HG03354 (cell line): ENCODE measurements around the gene PBX3.

ENCODE experiments used
- ATAC-seq: cut with Tn5 transposase; IDR thresholded peaks from one replicate; pipeline ENCODE4 v1.9.1; 2021; ENCODE audit warnings: mild to moderate bottlenecking; ENCODE audit not compliant: unreplicated experiment, poor library complexity, severe bottlenecking

The PBX3 gene

DNA sequence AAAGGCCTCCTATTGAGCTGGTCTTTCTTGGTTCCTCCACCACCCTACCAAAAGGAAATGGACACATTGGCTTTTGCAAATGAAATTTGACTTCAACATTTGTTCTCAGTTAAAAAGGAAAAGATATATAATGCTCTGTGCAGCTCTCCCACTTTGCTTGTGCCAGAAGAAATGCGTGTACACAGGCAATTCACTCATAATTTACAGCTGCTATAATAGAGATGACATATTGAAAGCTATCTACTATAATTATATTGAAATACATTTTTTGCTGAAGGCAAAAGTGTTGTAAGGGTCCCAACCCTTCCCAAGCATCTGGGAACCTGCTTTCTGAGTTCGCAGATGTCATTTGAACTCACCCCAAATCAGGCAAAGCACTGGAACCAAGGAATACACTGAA lies 173.2 kb downstream of the PBX3 start:
- ATAC-seq: no peak

DNA sequence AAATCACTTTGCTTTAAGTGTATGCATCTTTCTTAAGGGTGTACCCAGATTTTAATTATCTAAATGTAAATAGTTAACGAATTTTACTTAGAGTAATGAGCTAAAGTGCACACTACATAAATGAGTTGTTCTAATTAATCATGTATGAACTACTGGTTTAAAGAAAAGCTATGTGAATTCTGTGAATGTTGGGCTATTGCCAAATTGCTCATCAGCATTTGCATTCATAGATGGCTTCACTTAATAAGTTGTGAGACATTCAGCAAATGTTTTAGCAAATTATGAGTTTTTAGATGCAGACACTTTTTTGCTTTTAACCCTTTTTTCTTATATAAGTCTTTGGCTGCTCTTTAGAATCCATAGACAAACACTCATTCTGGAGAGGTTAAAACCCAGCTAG lies 175.7 kb downstream of the PBX3 start:
- ATAC-seq: no peak

DNA sequence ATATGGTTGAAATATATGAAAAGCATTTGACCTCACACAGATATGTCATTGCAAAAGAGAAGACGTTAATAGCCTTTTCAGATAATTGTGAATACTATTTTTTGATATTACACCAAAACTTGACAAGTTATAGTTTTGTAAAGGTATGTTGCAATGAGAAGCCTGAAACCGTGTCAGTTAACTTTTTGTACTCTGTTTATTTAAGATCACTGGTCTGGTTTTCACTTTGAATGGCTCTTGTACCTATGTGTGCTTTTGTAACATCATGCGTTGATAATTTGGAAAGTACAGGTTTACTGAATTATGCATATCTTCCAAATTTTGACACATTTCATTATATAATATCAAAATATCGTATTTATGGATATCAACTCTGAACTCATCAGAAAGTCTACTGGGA lies 177.2 kb downstream of the PBX3 start:
- ATAC-seq: no peak

DNA sequence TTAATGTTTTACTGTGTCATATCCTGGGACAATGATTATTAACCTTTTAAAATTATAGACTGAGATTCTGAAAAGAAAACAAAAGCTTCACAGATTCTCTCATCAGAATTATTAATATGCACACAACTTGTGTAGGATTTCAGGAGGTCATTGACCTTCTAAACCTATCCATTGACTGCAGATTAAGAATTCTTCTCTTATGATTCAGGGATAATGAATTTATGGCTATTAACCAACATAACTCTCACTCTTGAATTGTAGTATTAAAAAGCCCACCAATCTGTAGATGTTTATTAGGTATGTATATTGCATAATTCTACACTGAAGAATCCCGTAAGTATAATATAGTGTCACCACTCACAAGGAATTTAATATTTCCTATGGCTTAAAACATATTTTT lies 179.8 kb downstream of the PBX3 start:
- ATAC-seq: no peak

DNA sequence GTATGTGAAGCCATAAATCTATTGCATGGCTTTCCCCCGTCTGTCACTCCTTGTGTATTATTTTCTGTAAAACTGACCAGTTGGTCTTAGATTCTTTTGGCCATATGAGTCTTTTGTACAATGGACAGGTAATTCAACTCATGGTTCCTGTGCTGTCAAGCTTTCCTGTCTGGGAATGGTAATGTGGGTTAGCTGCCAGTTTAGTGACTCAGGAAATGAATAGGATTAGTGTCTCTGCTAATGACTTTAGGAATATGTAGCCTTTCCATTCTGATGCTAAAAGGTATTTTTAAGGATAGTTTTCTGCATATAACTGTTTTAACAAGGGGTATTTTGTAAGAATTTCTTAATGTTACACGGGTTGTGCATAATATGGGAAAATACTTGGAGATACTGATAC lies 182.7 kb downstream of the PBX3 start:
- ATAC-seq: no peak

DNA sequence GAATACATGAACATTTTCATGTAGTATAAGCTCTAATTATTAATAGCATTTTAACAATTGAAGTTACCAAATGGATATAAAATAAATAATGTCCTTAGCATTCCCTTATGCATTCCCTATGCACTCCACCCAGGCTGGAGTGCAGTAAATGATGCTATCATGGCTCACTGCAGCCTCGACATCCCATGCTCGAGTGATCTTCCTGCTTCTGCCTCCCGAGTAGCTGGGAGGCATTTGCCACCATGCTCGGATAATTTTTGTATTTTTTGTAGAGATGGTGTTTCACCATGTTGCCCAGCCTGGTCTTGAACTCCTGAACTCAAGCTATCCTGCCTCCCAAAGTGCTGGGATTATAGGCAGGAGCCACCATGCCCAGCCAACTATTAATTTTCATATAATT lies 184.0 kb downstream of the PBX3 start:
- ATAC-seq: no peak

DNA sequence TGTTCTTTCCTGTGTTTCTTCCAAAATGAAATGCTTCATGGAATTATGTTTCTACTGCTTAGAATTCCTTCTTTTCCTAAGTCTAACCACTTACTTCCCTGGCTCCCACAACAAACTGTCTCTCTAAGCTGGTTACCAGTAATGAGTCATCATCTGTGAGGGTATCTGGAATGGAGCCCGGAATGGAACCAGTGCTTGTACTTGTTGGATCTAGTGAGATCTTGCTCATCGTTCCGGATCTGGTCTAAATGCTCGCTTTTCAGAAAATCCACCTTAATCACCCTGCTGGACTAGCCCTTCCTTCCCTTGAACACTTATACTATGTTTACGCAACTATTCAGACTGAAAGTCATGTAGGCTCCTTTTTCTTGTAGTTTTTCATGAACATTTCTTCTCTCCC lies 184.8 kb downstream of the PBX3 start:
- no peak for ATAC-seq

DNA sequence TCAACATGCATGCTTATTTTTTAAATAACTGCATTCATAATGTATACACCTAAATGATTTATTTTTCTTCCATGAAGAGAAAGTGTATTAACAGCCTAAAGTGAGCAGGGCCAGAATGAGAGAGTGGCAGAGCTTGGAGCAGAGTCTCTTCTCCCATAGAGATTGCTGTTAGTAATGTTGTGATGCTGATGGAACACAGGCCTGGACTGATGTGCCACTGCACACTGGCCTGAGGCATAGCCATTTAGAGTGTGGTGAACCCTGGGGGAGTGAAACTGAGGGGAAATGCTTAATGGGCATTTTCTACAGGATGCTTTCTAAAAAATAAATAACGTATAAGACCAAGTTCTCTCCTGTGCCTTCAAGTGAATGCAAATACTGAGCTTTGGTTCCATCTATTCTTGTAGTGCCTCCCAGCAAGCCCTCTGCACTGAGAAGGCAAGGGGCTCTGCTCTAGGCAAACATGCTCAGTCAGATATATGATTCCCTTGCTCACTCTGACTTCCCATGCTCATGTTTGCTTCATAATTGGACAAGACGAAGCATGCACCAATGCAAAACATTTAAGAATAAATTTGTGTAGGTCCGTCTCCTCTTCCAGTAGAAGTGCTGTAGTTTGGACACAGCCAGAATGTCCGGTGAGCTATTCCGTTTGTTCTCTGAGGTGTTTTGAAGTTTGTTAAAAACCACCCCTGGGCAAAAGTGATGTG lies 185.7 kb downstream of the PBX3 start:
- no peak for ATAC-seq

DNA sequence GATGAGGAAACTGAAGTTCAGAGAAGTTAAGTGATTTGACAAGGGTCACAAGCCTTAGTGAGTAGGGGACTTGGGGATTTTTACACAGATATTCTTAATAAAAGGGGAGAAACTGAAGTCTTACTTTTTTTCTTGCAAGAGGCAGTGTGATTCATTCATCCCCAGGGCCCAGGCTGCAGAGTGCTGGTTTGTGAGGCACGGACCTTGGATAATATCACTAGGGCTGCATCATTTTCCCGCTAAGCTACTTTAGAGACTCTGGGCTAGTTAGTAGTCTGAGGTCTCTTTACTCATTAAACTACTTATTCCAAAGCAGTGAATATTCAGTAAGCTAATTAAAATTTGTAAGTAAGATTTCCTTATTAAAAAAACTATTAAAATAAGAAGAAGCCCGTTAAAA lies 195.0 kb downstream of the PBX3 start:
- ATAC-seq: no peak

DNA sequence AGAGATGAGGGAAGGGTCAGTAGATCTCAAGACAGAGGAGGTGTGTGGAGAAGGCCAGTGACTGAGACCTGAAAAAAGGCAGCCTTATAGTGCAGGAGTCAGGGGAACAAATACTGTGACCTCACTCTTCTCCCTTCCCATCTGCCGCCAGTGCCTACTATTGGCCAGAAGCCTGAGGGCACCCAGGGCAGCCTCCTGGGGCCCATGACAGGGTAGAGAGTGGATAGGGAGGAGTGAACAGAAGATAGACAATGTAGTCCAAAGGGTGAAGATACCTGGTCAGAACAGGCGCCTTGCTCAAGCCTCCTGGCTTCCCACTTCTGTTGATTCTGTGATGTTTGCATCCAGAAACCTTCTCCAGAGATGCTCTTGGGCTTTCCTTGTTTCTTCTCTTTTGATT lies 196.7 kb downstream of the PBX3 start:
- no peak for ATAC-seq

DNA sequence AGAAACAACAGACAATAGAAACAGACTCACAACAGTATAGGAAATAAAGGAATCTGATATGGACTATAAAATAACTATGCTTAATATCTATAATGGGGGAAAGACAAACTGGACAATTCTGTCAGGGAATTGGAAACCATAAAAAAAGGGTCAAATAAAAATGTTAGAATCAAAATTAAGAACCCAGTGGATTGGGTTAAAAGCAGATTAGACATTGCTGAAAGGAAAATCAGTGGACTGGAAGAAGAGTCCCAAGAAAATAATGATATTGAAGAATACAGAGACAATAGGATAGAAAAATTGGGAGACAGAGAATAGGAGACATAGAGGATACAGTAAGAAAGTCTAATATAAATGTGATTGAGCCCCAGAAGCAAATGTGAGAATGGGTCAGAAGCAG lies 199.2 kb downstream of the PBX3 start:
- no peak for ATAC-seq

DNA sequence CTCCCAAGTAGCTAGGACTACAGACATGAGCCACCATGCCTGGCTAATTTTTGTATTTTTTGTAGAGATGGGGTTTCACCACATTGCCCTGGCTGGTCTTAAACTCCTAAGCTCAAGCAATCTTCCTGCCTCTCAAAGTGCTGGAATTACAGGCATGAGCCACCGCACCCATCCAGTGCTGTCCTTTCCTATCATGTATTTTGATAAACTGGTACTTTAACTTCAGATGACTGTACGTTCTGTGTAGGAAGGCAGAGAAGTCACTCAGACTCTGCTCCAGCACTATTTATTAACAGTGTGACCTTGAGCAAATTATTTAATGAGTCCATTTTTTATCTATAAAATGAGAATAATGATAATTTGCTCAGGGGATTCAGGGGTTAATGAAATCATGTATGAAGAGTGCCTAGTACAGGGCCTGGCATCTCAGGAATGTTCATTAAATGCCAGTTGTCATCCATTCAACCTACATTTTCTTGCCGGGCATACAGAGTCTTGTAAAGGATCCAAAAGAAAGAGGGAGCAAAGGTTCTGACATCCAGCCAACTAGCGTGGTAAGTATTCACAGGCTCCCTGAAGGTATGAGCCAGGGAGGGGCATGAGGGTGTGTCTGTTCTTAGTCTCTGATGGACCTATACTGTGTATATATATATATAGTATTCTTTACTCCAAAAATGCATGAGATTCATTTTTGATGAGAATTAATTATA lies 201.9 kb downstream of the PBX3 start:
- no peak for ATAC-seq

DNA sequence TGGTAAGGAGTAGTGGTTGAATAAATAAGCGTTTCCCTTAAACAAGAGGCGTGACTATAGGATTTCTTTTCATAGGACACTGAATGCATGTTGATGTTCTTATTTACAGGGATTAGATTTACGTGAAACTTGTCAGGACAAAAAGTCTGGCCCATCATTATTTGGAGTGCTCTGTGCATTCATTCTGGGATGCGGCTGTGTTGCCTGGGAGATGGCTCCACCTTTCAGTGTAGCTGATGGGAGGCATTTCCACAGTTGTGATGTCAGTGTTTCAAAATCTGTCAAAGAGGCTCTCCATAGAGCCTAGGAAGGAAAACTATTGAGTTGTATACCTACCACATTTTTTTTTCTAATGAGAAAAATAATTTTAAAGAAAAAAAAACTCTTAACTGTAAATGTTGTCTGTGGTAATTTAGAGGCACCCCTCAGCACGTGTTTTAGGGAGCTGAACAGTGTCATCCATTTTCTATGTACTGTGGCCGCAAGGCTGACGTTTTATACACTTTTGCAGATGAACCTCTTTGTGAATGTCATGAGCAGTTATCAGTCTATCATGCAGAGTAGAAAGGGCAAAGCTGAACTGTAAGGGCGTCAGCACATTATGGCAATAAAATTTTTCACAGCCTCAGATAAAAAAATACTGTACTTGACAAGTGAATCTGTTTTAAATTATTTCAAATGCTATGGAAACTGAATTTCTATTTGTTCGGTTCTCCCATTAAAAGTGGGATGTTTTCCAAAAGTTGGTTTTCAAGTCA lies 202.7 kb downstream of the PBX3 start:
- ATAC-seq: no peak

DNA sequence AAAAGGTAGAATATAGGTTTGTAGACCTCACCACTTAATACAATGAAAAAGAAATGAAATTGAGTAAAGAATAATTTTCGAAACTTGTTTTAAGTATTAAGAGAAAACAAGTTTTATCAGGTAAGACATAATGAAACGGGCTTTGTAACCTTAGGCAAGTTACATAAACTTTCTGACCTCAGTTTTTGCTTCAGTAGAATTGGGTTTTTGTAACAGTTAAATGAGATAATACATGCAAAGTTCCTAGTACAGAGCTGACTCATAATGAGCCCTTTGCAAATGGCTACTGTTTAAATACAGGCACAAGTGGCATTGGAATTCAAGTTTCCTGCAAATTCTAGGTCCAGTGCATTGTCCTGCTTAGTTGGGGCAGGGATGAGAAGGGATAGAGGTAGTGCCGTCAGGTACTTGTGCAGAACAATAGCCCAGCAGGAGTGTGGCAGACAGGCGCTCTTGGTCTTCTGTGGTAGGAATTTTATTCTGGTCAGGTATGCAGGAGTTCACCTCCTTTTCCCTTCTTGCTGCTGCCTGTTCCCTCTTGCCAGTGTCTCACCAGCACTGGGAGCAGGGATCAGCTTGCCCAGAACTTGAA lies 203.8 kb downstream of the PBX3 start:
- no peak for ATAC-seq

DNA sequence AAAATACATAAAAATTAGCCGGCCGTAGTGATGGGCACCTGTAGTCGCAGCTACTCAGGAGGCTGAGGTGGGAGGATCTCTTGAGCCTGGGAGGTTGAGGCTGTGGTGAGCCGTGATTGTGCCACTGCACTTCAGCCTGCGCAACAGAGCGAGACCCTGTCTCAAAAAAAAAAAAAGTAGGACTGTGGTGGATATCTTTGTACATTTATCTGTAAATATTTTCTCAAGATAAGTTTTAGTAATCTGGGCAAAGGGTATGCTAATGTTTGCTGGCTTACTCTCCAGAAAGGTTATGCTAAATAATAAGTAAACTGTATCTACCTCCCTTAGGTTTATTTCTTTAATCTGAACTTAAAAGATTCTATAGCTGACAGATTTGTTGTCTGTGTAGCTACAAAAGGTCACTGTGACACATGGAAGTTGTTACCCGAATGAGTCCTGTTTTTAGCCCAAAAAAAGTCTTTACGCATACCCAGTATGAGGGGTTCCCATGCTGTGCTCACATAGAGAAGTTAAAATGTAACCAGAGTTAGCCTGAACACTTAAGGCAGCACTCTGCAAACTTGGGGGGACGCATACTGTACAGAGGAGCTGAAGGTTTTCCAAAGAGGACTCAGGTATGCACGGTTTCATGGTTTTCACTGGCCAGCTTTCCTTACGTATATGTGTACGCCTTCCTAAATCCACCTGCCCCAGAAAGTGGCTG lies 206.3 kb downstream of the PBX3 start:
- no peak for ATAC-seq

DNA sequence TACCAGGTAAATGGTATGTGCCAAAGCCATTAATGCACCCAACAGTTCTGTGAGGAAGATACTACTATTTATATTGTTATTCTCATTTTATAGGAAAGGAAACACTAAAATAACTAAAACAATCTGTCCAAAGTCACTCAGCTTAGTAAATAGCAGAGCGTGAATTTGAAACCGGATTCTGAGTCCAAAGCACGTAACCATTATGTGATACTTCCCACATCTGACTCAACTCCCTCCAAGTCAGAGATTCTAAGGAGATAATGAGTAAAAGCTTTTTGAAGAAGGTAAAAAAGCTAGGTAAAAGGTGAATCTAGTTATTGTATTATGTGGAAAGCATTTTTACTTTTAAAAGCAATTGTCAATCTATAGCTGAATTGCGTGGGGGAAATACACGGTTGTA lies 208.9 kb downstream of the PBX3 start:
- no peak for ATAC-seq

DNA sequence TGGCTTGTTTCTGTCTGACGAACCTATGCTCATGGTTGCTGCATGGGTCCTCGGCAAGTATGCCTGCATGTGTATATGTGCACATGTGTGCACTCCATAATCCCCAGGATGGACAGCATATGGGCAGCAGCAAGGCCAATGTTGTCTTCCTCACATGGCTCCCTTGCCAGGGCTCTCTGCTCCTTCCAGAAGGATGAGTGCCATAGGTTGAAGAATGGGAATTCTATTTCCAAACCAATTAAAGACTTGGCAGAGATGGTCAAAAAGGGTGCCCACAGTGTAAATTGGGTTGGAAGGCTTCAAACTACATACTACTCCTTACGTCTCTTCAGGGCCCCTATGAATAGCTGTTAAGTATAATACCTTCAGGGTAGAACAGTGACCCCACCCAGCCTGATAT lies 212.1 kb downstream of the PBX3 start:
- ATAC-seq: no peak

DNA sequence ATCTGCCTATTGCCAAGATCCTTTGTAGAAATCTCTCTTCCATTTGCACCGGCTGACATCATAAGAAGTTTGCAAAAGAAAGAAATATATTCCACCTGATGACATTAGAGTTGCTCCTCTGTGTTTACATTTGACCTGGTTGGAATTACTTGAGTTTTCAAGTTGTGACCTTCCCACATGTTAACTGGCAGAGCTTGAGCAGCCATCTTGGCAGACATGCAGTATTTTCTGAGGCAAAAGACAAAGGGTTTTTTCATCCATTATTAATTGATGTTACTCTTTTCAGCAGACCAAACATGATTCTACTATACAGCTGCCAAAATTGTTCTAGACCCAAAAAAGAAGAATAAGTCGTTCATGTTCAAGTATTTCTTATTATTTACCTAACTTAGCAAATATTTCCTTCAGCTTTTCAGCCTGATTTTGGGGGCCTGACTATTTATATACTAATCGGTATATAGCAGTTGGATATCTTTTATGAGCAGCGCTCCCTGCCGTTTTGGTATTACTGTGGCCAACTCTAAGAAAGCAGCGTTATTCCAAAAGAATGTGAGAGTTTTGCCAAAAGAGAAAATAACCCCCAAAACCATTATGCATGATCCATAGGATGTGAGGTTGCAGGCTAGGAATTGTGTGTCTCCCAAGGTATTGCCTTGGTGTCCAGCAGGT lies 212.9 kb downstream of the PBX3 start:
- ATAC-seq: no peak

DNA sequence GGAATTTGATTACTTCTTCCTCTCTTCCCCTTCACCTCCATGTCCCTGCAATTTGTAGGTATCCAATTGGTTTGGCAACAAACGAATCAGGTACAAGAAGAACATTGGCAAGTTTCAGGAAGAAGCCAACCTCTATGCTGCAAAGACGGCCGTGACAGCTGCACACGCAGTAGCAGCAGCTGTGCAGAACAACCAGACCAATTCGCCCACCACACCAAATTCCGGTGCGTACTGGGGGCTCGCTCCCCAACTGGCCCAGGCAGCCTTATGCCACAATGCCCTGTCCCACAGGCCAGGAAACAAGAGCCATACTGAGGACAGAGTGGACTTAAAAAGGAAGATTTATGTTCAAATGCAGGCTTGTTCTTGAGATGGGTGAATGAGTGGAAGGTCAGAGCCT lies 213.5 kb downstream of the PBX3 start:
- ATAC-seq: no peak

DNA sequence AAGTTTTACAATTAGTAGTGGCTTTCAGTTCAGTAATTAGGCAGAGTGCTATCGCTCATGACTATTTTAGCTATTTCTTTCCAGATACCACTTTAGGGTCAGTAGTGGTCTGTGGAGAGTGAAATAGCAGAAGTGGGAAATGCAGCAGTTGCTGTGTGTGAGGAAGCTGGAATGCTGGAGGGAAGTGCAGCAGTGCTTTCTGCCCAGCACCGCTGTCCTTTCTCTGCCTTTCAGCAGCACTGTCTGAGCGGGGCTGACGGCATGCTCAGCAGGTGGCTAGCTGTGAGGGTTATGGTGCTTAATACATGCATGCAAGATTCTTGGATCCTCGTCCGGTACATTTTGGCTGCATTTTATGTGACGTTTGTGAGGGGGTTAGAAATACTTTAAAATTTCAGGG lies 213.9 kb downstream of the PBX3 start:
- ATAC-seq: no peak
